HG03342 (cell line): ENCODE results near the gene HIVEP1.

Experiments
- ATAC-seq: cut with Tn5 transposase; IDR thresholded peaks from one replicate; pipeline ENCODE4 v1.9.1; 2021; ENCODE audit warnings: mild to moderate bottlenecking, moderate library complexity; ENCODE audit not compliant: unreplicated experiment

The HIVEP1 gene

DNA sequence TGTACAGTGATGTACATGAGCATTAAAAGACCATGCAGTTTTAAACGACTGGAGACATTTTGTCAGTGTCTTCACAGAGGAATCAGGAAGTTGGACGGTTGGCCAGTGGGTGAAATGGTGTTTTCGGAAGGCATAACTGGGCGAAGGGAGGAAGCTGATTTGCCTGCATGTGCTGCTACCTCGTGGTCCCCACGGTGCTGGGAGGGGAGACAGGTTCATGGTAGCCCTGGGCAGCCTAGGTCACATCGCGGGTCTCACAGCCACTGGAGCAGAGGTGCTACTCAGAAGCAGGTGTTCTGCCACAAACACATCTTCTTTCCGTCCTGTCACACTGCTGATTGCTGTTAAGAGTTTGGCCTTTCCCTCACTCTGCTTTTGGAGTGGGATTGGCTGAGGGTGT, 35.2 kb downstream of the HIVEP1 start:
- no peak for ATAC-seq

DNA sequence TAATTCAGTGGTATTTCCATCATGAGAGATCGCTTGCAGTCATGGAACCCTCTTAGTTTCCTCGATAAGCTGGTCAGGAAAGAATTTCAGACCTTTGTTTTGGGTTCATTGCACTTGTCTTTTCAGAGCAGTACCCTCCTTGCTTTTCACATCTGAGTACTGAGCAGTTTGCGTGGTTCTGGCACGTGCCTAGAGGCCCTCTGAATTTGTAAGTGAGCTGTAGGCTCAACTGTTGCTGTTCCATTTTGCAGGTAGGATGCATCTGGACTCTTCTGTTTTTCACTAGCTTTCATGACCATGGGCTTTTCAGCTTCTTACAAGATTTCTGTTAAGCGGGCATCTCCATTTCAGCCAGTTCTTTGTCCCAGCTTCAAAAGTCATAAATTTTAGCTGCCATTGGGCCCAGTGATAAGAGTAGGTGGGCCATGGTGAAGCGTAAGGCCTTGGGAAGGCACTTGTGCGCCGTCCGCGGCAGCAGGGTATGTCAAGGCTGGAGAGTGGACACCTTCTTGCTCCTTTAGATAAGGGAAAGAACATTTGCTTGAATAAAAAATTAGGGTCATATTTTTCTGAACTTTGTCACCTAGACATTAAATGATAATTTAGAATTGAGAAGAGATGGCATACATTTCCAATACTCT, 35.8 kb downstream of the HIVEP1 start:
- no peak for ATAC-seq

DNA sequence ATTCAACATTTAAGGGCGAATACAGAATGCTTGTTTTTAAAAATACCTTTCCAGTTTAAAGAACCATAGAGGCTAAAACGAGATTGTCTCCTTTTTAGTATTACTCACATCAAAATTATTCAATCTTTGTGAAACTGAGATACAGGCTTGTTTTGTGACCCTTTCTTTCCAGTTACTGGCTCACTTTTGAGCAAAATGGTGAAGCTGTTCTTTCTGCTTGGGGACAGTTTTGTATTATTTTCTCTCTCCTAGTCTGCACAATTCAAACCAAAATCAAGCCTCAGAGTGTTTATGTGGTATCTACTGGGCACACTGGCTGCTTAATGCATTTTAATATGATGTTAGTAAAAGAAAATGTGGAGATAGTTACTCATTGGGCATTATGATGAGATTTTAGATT, 36.5 kb downstream of the HIVEP1 start:
- no peak for ATAC-seq

DNA sequence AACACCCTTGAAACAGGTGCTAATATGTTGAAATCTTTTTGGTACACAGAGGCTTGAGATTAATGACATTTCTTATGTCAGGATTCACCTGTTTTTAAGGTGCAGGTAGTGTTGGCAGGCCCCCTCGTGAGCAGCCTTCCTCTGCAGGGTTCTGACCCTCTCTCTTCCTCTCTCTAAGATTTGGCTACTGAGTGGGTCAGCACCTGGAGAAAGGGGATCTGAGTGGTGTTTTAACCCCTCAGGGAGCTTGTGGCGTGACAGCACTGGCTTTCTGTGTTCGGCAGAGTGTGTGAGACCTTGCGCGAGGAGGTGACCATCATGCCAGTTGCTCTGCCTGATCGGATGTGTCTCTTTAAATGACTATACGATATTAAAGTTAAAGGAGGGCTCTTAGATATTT, 37.1 kb downstream of the HIVEP1 start:
- peak; percentile 41 for ATAC-seq

DNA sequence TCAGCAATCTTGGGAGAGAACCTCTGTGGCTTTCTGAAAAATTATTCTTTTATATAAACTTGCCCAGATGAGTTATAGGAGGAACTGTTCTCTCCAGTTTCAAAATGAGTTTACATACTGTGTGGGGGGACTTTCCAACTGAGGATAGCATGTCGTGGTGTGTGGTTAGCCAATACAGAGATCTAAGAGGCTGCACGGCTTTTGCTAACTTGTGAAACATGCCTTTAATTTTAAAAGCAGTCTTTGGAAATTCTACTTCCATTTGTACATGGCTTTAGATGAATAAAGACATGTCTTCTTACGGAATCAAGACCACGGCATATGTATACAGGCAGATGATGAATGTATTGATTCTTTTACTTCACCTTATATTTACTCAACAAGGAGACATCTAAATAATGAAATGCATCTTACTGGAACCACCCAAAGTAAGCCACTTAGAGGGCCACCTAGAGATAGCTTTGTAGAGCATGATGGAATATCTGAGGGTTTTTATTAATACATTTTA, 39.8 kb downstream of the HIVEP1 start:
- ATAC-seq, result peak; percentile 89

DNA sequence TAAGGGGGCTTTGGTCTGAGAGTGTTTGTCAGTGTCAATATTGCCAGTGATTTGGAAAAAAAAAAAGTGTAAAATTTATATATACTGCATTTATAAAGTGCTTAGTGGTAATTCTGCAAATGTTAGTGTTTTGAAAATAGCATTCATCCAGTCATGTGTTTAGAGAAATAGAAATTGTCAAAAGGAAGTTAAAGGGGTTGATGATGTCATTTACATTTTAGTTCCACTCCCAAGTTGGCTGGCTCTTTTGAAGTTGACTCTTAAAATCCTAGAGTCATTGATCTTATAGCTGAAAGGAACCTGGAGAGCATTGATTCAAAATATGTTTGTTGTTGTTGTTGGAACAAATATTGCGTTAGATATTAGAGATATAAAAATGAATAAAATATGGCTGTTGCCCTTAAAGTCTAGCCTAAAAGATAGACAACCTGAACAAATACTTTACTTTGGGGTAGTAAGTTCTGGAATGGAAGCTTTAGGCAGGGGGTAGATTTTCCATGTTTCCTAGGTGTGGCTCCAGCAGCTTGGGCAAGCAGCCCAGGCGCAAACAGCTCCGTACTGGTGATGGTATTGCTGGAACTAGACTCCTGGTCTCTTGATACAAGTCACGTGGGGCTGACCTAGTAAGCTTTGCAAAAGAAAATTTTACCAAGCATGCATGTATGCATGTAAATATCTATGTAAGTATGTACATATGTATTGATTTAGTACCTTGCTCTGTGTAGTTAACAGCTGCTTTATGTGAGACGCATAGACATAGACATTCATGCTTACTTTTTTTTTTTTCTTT, 46.3 kb downstream of the HIVEP1 start:
- no peak for ATAC-seq

DNA sequence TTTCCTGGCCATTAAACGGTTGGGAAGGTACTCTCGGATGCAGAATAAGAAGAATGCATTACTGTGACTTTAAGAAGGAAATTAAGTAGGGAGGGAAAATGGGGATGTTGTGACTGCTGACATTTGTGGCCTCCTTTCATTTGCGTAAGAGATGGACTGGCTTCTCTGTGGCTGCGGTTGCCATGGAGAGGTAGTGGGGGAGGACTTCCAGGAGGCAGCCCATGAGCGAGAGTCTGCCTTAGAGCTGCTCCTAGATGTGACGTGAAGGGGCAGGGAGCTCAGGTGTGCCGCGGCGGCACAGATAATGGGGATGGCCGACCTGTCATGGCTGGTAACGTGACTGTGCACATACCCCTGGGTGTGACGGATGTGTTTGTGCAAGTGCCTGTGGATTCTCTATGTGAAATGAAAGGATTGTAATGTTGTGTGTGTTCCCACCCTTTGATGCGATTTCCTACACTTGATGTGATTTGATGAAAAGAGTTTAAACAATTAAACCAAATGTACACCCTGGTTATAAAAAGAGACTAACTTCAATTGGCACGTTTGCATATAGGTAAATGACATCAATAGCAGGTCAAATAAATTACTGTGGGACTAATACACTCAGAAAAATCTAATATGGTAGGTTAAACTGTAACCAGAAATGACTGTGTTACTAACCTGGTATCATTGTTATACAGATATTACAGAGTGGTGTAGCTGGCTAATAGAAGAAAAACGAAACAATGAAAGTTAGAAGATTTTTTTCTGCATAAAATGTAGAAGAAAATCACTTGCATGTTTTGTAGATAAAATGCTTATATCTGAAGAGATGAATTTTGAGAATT, 48.9 kb downstream of the HIVEP1 start:
- ATAC-seq, result peak; percentile 82

DNA sequence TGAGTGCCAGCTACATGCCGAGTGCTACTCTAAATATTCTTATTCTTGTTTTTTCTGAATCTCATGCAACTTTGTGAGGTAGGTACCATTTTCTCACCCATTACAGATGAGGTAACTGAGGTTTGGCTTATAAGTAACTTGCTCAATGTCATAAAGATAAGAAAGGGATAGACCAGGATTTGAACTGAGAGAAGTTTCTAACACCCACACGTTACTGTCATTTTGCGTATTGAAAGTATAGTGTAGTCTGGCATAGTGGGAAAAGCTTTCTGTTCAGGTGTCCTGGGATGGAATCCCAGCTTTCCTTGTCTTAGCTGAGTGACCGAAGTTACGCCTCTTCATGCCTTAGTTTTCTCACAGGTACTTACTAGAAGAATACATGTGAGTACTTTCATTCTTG, 50.5 kb downstream of the HIVEP1 start:
- ATAC-seq, result no peak

DNA sequence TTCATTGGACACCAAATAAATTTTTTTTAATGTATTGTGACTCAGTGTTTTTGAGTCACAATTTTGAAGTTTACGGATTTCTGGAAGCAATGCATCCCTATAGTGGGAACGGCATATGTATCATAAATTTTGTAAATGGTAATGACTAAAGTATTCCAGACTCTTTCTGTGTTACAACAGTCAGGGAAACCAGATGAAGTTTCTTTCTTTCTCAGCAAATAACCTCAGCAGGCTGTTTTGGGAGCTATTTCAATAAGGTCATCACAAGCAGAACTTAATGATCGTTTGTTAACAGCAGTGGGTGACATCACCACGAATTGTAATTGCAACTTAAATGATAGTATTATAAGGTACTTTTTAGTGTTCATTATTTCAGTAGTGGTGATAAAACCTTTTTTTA, 52.0 kb downstream of the HIVEP1 start:
- ATAC-seq, result no peak

DNA sequence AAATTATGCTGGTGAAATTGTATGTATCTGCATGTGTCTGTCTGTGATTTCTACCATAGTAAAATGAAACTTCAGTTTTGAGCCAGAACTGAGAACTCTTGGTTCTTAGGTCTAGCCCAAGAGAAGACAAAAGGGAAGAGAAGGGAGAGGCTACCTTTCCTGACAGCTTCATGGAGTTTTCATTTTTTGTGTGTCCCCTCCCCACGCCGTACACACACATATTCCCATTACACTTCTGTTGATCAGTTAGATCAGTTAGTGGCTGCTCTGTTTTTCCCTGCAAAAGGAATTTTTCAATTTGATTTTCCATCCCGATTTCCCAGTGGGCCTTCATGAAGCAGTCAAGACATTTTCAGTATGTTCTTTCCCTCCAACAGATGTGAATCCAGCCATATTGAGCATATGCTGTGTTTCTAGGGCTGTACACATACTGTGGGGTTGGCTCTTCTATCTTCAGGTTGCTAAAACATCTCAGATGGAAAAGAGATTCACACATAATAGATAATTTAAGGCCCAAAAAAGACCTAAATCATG, 52.5 kb downstream of the HIVEP1 start:
- ATAC-seq, result no peak

DNA sequence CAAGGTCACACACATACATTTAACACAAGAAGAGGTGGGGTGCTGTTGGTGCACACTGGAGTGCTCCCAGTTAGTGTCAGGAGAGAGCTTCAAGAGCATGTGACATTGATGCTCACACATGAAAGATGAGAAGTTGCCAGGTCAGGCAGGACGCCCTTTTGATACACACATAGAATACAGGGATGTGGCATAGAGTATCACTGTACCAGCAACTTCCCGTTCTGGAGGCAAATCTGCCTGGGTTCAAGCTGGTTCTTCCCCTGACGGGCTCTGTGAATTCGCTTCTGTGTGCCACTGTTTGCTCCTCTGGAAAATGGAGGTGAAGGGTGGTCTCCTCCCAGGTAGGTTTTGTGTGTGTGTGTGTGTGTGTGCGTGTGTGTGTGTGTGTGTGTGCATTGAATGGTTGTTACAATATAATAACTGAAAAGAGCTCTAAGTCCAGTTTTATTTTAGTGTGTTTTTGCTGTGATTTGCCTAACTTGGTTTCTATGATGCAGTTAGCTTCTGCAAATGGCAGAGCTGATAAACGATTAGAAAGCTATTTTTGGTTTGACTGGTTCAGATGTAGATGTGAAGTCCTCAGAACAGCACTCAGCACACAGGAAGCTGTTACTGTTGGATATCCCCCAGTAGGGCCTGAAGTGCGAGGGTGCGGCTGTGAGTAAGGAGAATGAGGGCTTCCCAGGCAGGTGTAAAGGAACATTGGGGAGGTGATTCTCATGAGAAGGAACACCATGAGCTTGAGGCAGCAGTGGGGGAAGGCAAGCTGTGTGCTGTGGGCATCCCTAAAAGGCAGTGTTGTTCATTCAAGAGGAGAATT, 53.4 kb downstream of the HIVEP1 start:
- ATAC-seq, result peak; percentile 41

DNA sequence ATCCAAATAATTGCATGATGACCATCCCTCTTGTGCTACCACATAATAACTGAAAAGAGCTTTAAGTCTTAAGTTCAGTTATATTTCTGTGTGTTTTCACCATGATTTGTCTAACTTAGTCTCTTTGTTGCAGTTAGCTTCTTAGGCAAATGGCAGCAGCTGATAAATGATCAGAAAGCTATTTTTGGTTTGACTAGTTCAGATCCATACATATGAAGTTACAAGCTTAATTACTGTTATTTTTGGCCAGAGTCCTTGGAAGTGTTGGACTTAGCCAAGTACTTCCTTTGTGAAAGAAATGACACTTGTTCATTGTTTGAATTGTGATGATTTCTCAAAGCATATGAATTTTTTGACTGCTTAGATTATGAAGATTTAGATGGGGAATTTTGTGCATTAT, 54.2 kb downstream of the HIVEP1 start:
- no peak for ATAC-seq

DNA sequence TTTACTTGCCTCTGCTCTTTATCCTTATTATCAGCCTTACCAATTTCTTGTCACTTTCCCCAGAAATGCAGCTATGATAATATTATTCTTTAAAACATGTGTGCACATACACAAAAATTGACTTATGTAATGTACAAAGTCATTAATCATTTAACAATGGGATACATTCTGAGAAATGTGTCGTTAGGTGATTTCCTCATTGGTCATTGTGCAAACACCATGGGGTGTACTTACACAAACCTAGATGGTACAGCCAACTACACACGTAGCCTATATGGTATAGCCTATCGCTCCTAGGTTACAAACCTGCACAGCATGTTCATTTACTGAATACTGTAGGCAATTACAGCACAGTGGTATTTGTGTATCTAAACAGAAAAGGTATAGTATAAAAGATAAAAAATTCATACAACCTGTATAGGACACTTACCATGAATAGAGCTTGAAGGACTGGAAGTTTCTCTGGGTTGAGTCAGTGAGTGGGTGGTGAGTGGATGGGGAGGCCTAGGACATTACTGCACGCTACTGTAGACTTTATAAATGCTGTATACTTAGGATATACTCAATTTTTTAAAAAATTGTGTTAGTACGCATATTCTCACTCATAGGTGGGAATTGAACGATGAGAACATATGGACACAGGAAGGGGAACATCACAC, 56.9 kb downstream of the HIVEP1 start:
- ATAC-seq, result no peak

DNA sequence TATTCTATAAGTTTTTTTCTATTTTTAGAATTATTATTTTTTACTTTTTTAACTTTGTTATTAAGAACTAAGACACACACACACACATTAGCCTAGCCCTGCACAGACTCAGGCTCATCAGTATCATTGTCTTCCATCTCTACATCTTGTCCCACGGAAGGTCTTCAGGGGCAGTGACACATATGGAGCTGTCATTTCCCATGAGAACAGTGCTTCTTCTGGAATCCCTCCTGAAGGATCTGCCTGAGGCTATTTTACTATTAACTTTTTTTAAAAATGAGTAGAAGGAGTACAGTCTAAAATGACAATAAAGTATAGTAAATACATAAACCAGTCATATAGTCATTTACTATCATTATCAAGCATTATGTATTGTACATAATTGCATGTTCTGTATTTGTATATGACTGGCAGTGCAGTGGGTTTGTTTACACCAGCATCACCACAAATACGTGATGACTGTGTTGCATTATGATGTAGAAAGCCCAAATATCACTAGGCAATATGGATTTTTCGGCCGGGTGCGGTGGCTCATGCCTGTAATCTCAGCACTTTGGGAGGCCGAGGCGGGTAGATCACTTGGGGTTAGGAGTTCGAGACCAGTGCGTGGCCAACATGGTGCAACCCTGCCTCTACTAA, 57.9 kb downstream of the HIVEP1 start:
- no peak for ATAC-seq

DNA sequence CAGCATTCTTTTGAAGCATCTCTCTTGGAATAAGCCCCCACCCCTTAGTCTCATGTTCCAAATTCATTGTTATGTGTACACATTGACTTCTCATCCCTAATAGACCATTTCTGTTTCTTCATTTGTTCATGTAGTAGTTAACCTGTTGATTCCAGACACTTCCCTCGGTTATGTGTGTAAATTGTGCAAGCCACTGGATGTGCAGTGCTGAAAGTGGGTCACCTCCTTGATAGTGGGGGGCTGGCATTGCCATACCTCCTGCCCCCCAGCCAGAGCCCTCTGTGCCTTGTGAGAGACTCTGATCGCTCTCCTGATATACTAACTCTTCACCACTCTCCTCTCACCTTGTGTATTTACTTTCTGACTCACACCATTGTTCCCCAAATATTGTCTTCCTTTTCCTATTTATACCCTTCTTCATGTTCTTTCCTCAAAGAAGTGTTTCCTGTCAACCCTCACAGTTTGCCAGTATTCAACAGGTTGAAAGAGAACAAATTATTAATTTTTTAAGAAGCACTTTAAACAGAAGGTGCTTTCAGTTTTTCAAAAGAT, 59.0 kb downstream of the HIVEP1 start:
- ATAC-seq, result no peak

DNA sequence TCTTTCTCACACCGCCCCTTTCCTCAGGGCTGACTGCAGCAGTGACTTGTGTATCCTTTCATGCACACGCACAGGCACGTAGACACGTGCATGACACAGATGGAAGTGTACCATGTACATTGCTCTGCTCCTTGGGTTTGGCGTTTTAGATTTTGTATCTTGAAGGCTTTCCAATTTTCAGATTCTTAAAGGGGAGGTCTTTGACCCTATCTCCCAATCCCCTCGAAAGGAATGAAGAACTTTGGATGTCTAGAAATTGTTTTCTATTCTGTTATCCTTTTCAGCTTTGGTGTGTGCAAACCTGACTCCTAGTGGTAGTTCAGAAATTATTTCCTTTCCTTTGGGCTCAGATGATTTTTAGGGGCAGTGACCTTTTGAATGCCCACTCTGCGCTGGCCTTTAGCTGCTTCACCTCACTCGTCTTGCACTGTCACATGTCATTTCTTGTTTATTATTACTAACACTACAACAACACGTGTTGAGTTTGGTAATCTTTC, 63.0 kb downstream of the HIVEP1 start:
- ATAC-seq, result no peak

DNA sequence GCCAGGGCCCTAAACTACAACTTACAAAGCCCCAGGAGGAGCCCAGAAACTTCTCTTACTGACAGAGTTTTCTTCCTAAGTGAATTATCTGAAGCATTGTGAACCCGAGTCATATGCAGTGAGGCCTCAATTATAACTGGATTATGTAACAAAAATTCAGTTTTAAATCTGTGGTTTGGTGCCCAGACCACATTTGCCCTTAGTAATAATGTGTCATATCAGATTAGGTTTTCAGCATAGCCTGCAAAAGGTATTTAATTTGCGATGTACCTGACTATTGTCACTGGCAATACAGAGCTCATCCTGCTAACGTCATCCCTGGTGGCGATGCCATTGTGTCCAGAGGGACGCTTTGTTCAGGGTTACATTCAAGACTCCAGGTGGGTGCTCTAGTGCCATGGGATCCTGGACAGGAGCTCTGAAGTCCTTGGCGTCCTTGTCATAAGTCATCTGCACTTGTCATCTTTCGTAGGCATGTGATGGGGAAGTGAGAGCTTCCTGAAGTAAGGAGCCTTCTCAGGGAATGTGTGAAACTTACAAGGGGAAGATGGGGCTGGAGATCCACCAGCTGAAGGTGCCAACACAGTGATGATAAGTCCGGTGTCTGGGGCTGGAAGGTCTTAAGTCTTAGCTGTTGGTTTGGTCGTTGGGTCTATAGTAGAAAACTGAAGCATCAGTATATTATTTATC, 65.1 kb downstream of the HIVEP1 start:
- no peak for ATAC-seq

DNA sequence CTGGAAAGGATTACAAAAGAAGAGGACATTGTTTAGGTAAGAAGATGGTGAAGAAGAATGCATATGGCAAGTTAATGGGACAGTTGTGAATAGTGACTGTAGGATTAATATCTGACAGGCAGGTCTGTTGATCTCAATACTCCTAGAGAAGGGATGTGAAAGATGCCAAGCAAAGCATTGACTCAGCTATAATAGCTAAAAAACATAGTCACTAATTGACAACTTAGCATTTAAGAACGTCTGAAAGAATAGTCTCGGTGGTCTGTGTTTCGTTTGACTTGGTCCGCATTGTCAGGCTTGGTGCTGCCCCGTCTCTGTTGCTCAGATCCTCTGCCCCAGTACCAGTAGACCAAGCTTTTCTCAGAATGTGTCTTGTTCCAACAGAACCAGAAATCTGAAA, 65.9 kb downstream of the HIVEP1 start:
- ATAC-seq, result no peak
